CD4-positive, alpha-beta T cell treated with Interleukin-10 for 1 hour (primary cell): ENCODE data around the gene EME1.

Experiments
- DNase-seq: peaks from one replicate; pipeline ENCODE4 v3.0.0-alpha.2; 2020

EME1 gene

DNA sequence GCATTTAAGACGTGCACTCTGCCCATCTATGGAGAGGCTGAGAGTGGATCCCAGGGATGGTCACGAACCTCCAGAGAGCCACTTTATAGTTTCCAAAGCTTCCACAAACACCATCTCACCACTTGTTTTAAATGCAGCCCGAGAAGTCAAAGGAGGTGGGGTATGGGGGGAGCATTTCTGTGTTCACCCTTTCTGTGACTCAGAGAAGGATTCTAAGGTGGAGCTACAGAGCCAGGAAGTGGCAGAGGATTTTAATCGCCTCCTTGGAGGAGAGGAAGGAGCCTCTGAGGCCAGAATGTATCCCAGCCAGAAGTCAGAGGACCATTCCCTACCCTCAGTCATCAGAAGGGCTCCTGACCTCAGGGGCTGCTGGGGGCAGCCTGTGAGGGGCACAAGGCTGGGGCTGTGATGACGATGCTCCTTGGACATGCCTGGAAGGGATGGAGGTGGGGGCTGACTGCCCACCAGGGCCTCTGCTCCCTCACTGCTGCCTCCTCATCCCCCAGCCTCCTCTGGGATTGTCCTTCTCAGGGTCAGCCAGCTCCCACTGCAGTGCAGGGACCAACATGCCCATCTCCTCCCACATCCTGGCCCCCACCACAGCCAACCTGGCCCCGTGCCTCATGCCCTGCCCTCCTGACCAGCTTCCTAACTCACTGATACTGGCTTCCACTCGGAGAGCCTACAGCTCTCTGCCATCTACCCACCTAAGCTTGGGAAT, 24.3 kb upstream of the EME1 start:
- DNase-seq = no peak

GRCh38 chr17:50349243-50349600, 23.8 kb upstream of the EME1 start:
- DNase-seq = no peak

DNA sequence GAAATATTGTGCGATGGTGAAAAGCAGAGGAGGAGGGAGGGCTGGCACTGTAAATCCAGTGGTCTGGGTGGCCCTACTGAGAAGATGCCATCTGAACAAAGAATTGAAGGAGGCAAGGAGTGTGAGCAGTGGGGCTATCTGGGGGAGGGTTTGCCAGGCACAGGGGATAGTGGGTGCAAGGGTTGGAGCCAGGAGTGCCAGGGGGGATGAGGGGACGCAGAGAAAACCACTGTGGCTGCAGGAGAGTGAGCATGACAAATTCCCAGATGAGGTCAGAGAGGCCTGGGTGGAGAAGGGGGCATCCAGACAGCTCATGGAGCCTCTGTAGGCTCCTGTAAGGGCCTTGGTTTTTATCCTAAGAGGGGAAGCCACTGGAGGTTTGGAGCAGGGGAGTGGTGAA, 22.3 kb upstream of the EME1 start:
- DNase-seq = no peak

DNA sequence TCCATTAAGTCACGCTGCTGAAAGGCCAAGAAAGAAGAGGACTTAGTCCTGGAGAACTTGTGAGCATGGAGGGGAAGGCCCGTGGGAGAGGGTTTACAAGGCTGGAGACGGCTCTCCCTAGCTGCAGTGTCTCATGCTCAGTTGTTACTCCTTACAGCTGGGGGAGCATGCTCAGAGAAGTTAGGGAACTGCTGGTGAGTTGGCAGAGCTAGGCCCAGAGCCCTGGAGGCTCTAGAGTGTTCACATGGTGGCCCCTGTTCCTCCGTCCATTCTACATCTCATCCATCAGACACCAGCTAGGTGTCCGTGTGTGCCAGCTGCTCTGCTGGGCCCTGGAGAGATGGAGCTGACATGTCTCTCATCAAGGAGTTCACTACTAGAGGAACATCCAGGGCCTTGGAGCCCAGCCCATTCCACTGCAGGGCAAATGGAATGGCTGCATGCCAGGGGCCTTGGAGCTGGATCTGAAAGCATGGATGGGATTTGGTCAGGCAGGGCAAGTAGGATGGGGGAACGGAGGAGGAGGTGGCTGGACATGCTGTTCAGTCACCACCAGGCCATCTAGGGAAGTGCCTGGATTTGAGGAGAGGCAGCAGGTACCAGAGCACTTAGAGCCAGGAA, 20.8 kb upstream of the EME1 start:
- no peak for DNase-seq

- DNase-seq = no peak
These were observed 20.1 kb upstream of the EME1 start for GRCh38 chr17:50352693-50353599.

GRCh38 chr17:50353600-50354195, 19.3 kb upstream of the EME1 start:
- DNase-seq = no peak

- DNase-seq = no peak
These were observed 18.8 kb upstream of the EME1 start for GRCh38 chr17:50354198-50354597.

- DNase-seq = no peak
These were observed 18.3 kb upstream of the EME1 start for GRCh38 chr17:50354776-50355175.

DNA sequence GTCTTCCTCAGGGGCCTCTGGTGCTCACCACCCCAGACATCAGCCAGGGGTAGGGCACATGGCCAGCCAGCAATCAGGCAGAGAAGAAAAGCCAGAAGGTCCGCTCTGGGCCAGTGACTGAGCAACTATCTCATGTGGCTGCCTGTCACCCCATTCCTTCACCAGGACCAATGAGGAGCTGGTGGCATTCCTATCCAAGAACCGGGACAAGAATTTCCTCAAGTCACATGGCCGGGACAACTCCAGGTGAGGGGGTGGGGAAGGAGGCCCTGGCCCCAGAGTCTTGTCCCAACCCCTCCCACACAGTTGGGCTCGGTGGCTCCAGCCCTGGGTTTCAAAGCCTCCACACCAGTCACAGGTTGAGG, 17.7 kb upstream of the EME1 start:
- DNase-seq = no peak

GRCh38 chr17:50355701-50356341, 17.2 kb upstream of the EME1 start:
- DNase-seq = no peak

GRCh38 chr17:50356418-50356817, 16.6 kb upstream of the EME1 start:
- no peak for DNase-seq

GRCh38 chr17:50356892-50357510, 16.0 kb upstream of the EME1 start:
- DNase-seq = no peak

DNA sequence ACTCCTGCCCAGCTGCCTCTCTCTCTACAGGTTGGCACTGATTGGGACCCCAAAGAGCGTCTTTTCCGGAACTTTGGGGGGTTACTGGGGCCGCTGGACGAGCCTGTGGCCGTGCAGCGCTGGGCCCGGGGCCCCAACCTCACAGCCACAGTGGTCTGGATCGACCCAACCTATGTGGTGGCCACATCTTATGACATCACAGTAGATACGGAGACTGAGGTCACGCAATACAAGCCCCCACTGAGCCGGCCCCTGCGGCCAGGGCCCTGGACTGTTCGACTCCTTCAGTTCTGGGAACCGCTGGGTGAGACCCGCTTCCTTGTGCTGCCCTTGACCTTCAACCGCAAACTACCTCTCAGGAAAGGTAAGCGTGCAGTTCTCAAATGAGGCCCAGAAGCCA, 14.9 kb upstream of the EME1 start:
- DNase-seq = no peak

DNA sequence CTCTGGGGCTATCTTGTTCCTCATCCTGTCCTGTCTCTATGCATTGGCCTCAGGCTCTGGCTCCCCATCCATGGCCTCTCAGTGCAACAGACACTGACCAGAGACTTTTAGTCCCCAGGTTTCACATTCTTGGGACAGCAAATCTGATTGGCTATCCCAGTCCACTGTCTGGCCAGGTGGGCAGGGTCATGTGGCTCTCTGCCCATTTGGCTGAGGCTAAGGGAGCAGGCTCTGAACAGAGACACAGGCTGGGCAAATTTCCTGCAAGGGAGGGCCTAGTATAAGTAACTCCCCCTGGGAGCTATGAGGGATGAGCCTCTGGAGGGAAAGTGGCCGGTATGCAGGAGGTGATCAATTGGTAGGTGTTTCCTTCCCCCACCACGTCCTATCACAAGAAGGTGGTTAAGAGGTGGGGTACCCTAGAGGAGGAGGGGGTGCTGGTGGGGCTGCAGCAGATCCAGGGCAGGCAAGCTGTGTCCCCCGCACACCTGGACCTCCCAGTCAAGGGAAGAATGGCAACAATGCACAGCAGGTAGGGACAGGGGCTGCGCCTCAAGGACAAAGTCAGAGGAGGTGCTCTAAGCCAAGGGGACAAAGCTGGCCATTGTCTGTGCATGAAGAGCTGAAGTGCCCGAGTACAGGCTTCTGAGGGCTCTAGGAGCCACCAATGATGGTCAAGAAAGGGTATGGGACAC, 13.9 kb upstream of the EME1 start:
- no peak for DNase-seq

DNA sequence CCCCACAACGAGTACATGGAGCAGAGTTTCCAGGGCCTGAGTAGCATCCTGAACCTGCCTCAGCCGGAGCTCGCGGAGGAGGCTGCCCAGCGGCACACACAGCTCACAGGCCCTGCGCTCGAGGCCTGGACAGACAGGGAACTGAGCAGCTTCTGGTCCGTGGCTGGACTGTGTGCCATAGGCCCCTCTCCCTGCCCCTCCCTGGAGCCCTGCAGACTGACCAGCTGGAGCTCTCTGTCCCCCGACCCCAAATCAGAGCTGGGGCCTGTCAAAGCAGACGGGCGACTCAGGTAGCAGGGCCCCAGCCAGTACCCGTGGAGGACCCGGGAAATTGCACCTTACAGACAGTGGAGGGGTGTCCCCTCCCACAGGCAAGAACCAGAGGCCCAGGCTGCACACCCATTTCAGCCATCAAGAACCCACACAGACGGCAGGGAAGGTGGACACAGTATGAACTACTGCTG, 13.0 kb upstream of the EME1 start:
- DNase-seq = no peak

DNA sequence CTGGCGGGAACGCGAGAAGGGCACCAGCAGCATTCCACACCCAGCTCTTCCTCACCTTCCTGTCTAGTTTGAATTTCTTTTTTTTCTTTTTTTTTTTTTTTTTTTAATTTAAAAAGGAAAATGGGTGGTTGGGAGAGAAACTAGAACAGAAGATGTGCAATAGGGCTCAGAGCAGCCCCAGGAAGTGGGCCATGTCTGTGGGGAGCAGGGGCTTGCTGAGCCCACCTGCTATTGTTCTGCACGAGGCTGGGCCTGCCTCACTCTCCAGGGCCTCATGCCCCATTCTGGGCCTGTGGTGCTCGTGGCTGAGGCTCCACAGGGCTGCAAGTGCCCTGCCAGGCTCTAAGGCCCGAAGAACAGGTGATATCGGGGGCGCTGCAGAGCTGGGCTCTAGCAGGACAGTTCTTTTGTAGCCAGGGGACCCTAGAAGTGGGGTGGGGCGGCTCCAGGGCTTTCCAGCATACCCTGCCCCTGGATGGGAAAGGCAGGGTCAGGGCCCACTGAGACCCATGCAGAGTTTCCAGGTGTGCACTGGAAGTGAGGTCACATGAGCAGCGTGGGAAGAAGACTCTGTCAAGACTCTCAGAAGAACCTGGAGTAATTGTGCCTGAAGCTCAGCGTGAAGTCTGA, 12.4 kb upstream of the EME1 start:
- no peak for DNase-seq

DNA sequence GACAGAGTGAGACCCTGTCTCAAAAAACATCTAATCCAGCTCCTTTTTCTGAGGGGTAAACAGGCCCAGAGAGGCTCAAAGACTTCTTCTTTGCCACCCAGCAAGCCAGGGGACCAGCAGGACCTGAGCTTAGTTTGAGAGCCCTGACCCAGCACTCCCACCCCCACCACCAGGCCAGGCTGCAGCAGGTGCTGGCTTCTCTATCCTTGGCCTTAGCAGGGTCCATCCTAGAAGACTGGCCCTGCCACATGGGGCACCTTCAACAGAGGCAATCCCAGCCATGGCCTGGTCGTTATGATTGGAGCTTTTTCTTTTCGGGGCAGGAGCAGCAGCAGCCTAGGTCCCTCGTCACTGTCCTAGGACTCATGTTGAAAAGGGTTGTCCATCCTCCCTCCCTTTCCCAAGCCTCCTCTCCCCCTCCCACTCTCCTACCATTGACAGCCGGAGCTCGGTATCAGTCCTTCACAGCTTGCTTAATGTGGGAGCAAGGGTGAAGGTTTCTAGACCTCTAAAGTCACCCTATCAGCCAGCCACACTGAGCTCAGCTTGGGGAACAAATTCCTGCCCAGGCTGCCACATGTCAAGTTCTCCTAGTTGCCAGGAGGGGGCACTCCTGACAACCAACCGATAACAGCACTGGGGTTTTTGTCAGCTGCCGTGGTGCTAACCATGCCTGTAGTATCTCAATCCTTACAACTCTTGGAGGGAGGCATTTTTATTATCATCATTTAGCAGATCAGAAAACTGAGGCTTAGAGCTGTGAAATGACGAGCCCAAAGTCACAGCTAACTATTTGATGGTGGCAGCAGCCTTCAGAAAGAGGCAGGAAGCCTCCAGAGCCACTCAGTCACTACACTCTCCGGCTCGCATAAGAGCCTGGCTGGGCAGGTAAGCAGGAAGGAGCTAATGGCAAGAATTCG, 11.2 kb upstream of the EME1 start:
- DNase-seq = peak; percentile 72

DNA sequence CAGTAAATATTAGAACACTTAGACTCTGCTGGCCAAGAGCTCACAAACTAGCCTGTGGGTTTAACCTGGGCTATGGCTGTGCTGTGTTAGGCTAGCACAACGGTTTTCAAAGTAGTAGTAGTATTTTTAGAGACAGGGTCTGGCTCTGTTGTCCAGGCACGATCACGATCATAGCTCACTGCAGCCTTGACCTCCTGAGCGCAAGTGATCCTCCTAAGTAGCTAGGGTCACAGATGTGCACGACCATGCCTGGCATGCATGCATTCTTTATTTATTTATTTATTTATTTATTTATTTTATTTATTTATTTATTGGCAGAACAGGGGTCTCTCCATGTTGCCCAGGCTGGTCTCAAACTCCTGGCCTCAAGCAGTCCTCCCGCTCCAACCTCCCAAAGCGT, 10.4 kb upstream of the EME1 start:
- no peak for DNase-seq

DNA sequence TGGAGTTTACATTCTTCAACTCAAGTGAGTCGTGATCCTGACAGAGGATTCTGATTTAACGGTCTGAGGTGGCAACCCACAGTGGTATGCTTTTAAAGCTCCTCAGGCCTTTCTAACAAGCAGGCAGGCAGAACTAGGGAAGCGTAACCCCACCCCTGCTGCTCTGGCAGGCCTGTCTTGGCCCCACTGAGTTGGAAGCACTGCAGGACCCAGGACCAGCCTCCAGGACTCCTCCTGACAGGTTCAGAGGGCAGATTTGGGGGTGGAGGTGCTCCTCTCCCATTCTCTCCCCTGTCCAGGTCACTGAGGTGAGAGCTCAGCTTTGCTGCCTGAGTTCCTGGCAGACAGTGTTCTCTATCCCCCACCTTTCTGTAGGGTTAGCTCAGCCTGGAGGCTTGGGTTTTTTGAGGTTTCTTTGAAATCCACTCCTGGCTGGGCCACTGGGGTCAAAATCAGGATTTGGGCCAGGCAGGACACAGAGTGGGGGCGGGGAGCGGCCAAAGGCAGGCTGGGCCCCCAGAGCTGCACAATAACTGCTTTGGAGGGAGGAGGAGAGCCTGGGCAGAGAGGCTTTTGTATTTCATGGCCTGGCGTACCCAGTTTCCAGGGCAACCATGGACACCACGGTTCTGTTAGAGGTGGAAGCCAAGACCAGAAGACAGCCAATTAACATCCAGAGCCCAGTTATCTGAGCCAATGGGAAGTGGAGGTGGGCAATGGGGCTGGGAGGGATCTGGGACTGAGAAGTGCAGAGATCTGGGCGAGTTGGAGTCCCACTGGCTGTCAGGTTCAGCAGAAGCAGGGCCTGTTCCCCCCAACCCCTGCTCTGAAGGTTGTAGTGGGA, 9.6 kb upstream of the EME1 start:
- no peak for DNase-seq
